ENCODE measurements around the gene RPP30.
"Not testable (repeated sequence)": the region's sequence is repeated elsewhere in the genome, so short reads cannot be mapped to it uniquely, and the experiment has no call there.

The RPP30 gene

GRCh38 chr10:90930070-90930837 is 58.5 kb downstream of the RPP30 start:
- FAIRE-seq = peak; percentile 30
- TF ChIP-seq POLR2A (IDR thresholded peaks at IDR 0.05; ENCODE audit: low read depth, low read length) = no peak
- DNase-seq (ENCODE audit: insufficient read length, low spot score) = no peak

- FAIRE-seq = peak; percentile 68
- no peak for TF ChIP-seq POLR2A (IDR thresholded peaks at IDR 0.05; ENCODE audit: low read depth, low read length)
- peak; percentile 19 for DNase-seq (ENCODE audit: insufficient read length, low spot score)
Measured at GRCh38 chr10:90930971-90931871, 59.4 kb downstream of the RPP30 start.

DNA sequence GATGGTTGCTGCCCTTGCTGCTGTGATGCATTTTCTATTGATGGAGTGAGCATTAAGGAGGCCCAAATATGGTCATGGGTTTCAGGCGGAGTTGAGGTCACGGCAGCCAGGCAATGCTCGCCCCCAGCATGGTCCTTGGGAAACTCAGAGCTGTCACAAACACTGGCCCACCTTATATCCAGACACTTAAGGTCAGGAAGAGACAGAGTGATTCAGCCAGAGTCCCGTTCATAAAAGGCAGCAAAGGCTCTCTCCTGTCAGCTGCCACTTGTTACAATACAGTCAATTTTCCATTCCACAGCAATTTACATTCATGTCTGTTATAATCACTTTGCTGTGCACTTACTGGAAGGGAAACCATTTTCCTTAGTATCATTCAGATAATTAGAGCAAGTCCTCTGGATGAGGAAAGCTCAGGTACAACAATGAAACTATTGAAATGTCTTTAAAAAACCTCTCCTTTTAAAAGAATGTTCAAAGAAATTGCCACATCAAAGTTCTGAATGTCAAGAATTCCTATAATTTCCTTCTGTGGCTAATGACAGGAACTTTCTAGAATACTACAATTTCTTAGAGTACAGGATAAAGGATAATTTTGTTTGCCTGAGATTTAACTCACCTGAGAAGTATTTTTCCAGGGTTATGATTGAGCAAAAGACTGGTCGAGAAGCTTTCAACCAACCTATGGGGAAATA is 64.0 kb downstream of the RPP30 start:
- no peak for FAIRE-seq

DNA sequence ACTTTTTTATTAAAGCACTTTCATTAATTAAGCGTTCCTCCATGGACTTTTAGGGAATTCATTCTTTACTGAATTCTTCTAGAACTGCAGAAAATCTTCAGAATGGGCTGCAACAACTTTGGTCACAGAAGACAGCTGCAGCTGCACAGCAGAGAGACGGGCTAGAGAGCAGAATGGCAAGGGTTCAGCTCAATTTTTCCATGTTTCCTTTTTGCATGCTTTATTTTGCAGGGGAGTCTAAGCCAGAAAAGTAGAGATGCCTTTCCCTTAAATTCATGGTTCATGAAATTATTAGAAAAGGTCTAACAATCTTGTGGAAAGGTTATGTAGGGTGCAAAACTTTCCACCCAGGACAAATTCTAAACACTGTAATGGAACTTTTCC is 64.5 kb downstream of the RPP30 start:
- no peak for FAIRE-seq
- DNase-seq (ENCODE audit: insufficient read length, low spot score) = no peak
- TF ChIP-seq POLR2A (IDR thresholded peaks at IDR 0.05; ENCODE audit: low read depth, low read length) = no peak

More for the DNA sequence above, 64.0 kb downstream of the RPP30 start:
- TF ChIP-seq POLR2A (IDR thresholded peaks at IDR 0.05; ENCODE audit: low read depth, low read length) = no peak
- DNase-seq (ENCODE audit: insufficient read length, low spot score) = no peak

GRCh38 chr10:90937645-90938258 is 66.0 kb downstream of the RPP30 start:
- DNase-seq (ENCODE audit: insufficient read length, low spot score) (no peak), FAIRE-seq (no peak)
- TF ChIP-seq POLR2A (IDR thresholded peaks at IDR 0.05; ENCODE audit: low read depth, low read length) = no peak

GRCh38 chr10:90939116-90939515 is 67.3 kb downstream of the RPP30 start:
- no peak for DNase-seq (ENCODE audit: insufficient read length, low spot score)
- TF ChIP-seq POLR2A (IDR thresholded peaks at IDR 0.05; ENCODE audit: low read depth, low read length) = no peak
- no peak for FAIRE-seq

DNA sequence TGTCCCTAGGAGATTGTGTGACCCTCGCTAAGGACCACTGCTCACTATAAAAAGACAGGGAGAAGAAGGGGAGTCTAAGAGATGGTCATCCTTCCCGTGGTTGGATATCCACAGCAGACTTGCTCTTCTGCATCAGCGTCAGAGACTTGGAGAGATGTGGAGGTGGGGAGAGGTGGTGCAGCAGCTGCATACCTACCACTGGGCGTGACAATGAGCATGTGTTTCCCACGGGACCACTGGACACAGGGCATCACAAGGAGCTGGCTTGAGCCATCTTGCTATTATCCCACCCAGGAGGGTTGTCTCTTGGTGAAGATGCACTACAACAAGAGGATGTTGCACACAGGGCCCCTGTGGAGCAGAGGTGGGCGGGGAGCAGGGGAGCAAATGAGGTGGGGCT is 67.9 kb downstream of the RPP30 start:
- FAIRE-seq (no peak), DNase-seq (ENCODE audit: insufficient read length, low spot score) (no peak)
- no peak for TF ChIP-seq POLR2A (IDR thresholded peaks at IDR 0.05; ENCODE audit: low read depth, low read length)

GRCh38 chr10:90942980-90943379 is 71.2 kb downstream of the RPP30 start:
- FAIRE-seq = not testable (repeated sequence)

GRCh38 chr10:90944749-90945148 is 73.0 kb downstream of the RPP30 start:
- DNase-seq (ENCODE audit: insufficient read length, low spot score) (no peak), FAIRE-seq (no peak)
- no peak for TF ChIP-seq POLR2A (IDR thresholded peaks at IDR 0.05; ENCODE audit: low read depth, low read length)

More at GRCh38 chr10:90942980-90943379, 71.2 kb downstream of the RPP30 start:
- DNase-seq (ENCODE audit: insufficient read length, low spot score) = not testable (repeated sequence)

GRCh38 chr10:90945491-90946070 is 73.8 kb downstream of the RPP30 start:
- FAIRE-seq = no peak
- TF ChIP-seq POLR2A (IDR thresholded peaks at IDR 0.05; ENCODE audit: low read depth, low read length) = no peak
- DNase-seq (ENCODE audit: insufficient read length, low spot score) = no peak

GRCh38 chr10:90947030-90947960 is 75.5 kb downstream of the RPP30 start:
- FAIRE-seq = peak; percentile 66
- DNase-seq (ENCODE audit: insufficient read length, low spot score) = no peak
- no peak for TF ChIP-seq POLR2A (IDR thresholded peaks at IDR 0.05; ENCODE audit: low read depth, low read length)

All from H54 (cell line).